ENCODE measurements around the gene SLC36A1.
"Not testable (repeated sequence)": the region's sequence is repeated elsewhere in the genome, so short reads cannot be mapped to it uniquely, and the experiment has no call there.

Gene SLC36A1

GRCh38 chr5:151447174-151448037 is at the start of gene SLC36A1:
Gene SLC36A1 (plus strand): TSS chr5:151447603. CDS start chr5:151458793, 11,190 bp downstream.
- in situ Hi-C loops (cut with MboI; ENCODE audit: low sequenced_read_pairs), result no loop called here

GRCh38 chr5:151405334-151406160 is 41.9 kb upstream of the SLC36A1 start:
- in situ Hi-C loops (cut with MboI; ENCODE audit: low sequenced_read_pairs), result no loop called here

DNA sequence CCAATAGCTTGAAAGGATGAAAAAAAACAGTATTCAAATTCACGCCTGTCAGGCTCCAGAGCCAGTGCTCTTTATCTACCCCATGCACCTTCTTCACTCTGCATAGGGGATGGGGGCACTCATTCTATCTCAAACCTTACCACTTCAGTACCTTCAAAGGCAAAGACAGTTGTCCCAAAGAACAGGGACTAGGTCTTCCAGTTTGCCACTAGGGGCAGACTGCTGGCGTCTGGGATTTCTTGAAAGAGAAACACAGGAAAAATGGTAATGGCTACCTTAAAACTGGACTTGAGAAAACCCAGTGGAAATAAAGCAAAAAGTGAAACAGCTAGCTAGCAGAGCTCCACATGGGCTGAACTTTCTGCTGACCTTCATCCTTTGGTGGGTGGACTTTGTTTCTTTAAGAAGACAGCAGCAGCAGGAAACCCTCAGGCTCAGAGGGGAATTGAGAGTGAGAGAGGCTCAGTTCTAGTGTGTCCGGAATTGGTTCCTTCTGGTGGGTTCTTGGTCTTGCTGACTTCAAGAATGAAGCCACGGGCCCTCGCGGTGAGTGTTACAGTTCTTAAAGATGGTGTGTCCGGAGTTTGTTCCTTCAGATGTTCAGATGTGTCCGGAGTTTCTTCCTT is 41.0 kb upstream of the SLC36A1 start:
- in situ Hi-C loops (cut with MboI; ENCODE audit: low sequenced_read_pairs), result no loop called here

GRCh38 chr5:151408591-151409230 is 38.7 kb upstream of the SLC36A1 start:
- in situ Hi-C loops (cut with MboI; ENCODE audit: low sequenced_read_pairs), result no loop called here

DNA sequence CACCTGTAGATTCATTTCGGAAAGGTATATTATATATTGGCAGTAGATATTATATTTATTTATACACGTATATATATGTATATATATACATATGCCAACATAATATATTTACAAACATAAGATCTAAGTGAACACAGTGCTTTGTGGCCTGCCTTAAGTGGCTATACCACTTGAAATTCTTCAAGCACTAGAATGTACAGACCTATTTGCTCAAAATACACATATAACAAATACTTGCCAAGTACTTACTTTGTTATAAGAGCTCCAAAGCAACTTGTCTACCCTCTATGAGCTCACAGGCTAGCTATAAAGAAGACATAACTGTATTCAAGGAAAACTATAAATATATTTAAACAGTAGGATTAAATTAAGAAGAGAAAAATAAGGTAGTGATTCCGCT is 33.6 kb upstream of the SLC36A1 start:
- in situ Hi-C loops (cut with MboI; ENCODE audit: low sequenced_read_pairs), result no loop called here

DNA sequence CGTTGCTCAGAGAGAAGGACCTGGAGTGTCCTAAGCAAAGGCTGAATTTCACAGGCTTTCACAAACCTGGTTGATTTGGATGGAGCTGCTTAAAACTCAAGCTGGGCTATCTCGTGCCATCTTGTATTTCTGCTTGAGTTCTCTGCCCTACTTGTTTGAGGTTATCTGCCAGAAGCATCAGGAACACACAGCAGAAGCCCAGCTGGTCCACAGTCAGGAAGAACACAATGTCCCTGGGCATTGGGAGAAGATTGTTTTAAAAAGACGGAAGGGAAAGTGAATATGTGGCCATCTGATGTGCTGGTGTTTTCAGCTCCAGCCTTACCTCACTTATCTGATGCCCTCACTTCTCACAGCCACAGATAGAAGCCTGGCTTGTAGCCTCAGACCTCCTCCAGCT is 32.9 kb upstream of the SLC36A1 start:
- in situ Hi-C loops (cut with MboI; ENCODE audit: low sequenced_read_pairs), result no loop called here

DNA sequence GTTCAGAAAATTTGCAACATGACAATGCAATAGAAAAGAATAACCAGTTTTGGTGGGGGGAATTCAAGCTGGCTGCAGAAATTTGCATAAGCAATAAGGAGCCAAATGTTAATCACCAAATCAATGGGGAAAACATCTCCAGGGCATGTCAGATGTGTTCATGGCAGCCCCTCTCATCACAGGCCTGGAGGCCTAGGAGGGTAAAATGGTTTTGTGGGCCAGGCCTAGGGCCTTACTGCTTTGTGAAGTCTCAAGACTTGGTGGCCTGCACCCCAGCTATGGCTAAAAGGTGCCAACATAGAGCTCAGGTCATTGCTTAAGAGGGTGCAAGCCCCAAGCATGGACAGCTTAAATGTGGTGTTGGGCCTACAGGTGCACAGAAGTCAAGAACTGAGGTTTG is 29.7 kb upstream of the SLC36A1 start:
- in situ Hi-C loops (cut with MboI; ENCODE audit: low sequenced_read_pairs), result no loop called here

GRCh38 chr5:151420127-151420526 is 27.3 kb upstream of the SLC36A1 start:
- in situ Hi-C loops (cut with MboI; ENCODE audit: low sequenced_read_pairs), result no loop called here

DNA sequence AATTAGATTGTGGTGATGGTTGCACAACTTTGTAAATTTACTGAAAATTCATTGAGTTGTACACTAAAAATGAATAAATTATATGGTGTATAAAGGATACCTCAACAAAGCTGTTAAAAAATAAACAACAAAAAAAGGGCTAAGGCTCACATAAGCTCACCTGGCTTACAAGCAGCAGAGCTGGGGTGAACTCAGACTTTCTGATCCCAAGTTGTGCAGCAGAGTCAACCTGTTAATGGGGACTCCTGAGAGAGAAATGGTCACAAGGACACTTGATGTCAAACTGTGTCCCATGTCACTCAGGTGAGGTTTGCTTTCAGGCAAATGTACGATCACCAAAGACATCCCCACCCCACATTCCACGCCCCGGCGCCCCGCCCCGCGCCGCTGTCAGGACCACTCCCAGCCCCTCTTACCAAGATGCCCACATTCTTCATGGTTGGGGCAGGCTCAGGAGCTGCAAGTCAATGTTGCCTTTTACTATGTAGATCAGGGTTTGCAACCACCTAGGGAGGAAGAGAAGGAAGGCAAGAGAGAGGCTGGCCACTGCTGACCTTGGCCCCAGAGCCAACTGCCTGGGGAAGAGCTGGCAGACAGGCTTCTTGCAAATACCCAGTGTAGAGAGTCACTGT is 22.4 kb upstream of the SLC36A1 start:
- in situ Hi-C loops (cut with MboI; ENCODE audit: low sequenced_read_pairs), result no loop called here

- in situ Hi-C loops (cut with MboI; ENCODE audit: low sequenced_read_pairs), result not testable (repeated sequence)
These were observed 21.1 kb upstream of the SLC36A1 start for GRCh38 chr5:151426347-151426746.

DNA sequence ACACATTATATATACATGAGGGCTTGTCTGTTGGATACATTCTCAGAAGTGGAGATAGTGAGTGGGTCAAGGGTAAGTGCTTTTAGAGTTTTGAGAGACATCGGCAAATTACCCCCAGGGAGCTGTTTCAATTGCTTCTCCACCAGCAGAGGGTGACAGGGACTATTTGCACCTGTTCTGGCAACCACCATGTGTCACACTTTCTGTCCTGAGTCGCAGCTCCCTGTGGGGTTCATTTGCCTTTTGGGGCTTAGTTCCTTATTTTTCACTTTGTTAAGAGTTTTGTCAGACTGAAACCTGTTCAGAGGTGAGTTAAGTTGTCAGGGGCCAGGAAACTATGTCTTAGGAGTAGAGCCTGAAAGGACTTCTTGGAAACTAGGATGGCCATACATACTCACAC is 20.1 kb upstream of the SLC36A1 start:
- in situ Hi-C loops (cut with MboI; ENCODE audit: low sequenced_read_pairs), result no loop called here

DNA sequence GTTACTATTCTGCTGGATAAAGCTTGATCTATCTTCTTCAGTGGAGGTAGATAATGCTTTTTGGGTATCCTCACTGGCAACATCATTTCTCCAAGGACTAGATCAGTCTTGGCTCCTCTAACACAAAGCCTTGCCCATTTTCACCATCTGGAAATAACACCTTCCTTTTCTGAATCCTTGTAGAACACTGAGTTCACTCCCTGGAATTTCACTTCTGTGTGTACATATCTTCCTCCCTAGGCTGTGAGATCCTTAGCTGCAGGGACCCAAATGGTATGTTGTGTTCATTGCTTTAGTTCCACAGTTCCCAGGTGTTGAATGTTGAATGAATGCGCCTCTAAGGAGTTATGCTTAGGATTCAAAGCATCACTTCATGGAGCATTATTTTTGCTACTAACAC is 16.7 kb upstream of the SLC36A1 start:
- in situ Hi-C loops (cut with MboI; ENCODE audit: low sequenced_read_pairs), result no loop called here

DNA sequence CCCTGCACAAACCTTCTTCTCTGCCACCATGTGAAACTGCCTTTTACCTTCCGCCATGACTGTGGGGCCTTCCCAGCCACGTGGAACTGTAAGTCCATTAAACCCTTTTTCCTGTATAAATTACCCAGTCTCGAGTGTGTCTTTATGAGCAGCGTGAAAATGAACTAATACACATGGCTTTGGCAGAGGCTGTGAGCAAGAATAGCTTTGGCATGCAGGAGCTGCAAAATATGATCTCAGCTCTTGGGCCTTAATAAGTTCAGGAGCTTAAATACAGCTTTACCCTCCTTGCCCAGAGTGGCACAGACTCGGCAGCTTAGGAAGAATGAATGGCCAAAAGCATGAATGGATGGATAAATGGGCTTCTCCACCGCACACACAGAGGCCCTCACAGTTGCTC is 15.7 kb upstream of the SLC36A1 start:
- in situ Hi-C loops (cut with MboI; ENCODE audit: low sequenced_read_pairs), result no loop called here

DNA sequence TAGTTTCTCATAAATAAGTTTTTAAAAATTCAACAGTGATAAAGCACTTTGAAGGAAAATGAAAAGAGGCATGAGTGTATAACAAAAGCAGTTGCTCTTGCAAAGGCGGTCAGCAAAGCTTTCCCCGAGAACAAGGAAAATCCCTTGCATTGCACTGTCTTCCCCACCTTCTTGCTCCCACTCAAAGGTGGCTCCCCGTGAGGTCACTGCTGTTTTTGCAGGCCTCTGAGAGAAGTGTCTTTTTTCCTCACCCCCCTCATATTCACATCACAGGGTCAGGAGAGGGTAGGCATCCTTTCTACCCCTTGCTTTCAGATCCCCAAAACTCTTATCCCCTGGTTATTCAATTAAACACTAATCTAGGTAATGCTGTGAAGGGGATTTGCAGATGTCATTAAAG is 15.2 kb upstream of the SLC36A1 start:
- in situ Hi-C loops (cut with MboI; ENCODE audit: low sequenced_read_pairs), result no loop called here

- in situ Hi-C loops (cut with MboI; ENCODE audit: low sequenced_read_pairs), result no loop called here
These were observed 12.7 kb upstream of the SLC36A1 start for GRCh38 chr5:151434570-151435237.

GRCh38 chr5:151448038-151448985 is 909 bp downstream of the SLC36A1 start:
- in situ Hi-C loops (cut with MboI; ENCODE audit: low sequenced_read_pairs), result no loop called here

- in situ Hi-C loops (cut with MboI; ENCODE audit: low sequenced_read_pairs), result no loop called here
These were observed 1.9 kb downstream of the SLC36A1 start for GRCh38 chr5:151449297-151449696.

DNA sequence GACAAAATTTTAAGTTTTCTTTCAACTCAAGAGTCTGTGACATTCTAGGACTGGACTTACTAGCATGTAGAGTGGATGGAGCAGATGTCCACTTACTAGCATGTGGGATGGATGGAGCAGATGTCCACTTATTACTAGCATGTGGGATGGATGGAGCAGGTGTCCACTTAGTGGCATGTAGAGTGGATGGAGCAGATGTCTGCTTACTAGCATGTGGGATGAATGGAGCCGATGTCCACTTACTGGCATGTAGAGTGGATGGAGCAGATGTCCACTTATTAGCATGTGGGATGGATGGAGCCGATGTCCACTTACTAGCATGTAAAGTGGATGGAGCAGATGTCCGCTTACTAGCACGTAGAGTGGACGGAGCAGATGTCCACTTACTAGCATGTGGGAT is 2.4 kb downstream of the SLC36A1 start:
- in situ Hi-C loops (cut with MboI; ENCODE audit: low sequenced_read_pairs), result no loop called here

DNA sequence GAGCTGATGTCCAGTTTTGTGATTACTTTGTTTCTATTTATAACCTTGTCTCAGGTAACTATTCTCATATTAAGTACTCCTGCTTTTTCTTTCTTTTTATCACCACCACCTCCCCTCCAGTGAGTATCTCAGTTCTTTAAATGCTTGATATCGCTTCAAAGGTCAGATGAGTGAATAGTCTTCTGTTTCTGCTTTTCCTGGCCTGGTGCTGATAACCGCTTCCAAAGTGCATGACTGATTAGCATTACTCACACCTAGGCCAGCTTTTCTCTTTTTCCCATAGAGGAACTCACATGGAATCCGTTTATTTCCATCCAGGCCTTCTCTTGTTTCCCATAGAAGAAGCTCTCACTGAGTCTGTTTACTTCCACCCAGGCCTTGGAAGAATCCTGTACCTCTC is 3.2 kb downstream of the SLC36A1 start:
- in situ Hi-C loops (cut with MboI; ENCODE audit: low sequenced_read_pairs), result no loop called here

Measured in HL-60/S4 treated with retinoic acid at 250 ng/mL for 4 days and 3 days (cell line).